ENCODE data around the gene GATA1.

The GATA1 gene

GRCh38 chrX:48790477-48790876, 4.1 kb downstream of the GATA1 start:
- TF ChIP-seq CTCF (IDR thresholded peaks at IDR 0.05) (no peak), ZFX (IDR thresholded peaks at IDR 0.05; ENCODE audit: borderline replicate concordance) (no peak)
- H3K27ac ChIP-seq = no peak overlapping the region

- TF ChIP-seq ZFX (IDR thresholded peaks at IDR 0.05; ENCODE audit: borderline replicate concordance) (no peak), CTCF (IDR thresholded peaks at IDR 0.05) (no peak)
- no peak overlapping the region for H3K27ac ChIP-seq
Observed at GRCh38 chrX:48791063-48791820, 4.9 kb downstream of the GATA1 start.

GRCh38 chrX:48792219-48792618, 5.8 kb downstream of the GATA1 start:
- H3K27ac ChIP-seq = no peak overlapping the region
- TF ChIP-seq CTCF (IDR thresholded peaks at IDR 0.05) (no peak), ZFX (IDR thresholded peaks at IDR 0.05; ENCODE audit: borderline replicate concordance) (no peak)

GRCh38 chrX:48793935-48794334, 7.5 kb downstream of the GATA1 start:
- no peak overlapping the region for H3K27ac ChIP-seq
- no peak for TF ChIP-seq ZFX (IDR thresholded peaks at IDR 0.05; ENCODE audit: borderline replicate concordance)
- no peak for TF ChIP-seq CTCF (IDR thresholded peaks at IDR 0.05)

GRCh38 chrX:48794340-48794910, 8.0 kb downstream of the GATA1 start:
- H3K27ac ChIP-seq = no peak overlapping the region
- TF ChIP-seq CTCF (IDR thresholded peaks at IDR 0.05) (no peak), ZFX (IDR thresholded peaks at IDR 0.05; ENCODE audit: borderline replicate concordance) (no peak)

GRCh38 chrX:48794911-48795515, 8.6 kb downstream of the GATA1 start:
- TF ChIP-seq ZFX (IDR thresholded peaks at IDR 0.05; ENCODE audit: borderline replicate concordance) (no peak), CTCF (IDR thresholded peaks at IDR 0.05) (no peak)
- H3K27ac ChIP-seq = no peak overlapping the region

GRCh38 chrX:48798318-48798717, 11.9 kb downstream of the GATA1 start:
- H3K27ac ChIP-seq = no peak overlapping the region
- TF ChIP-seq CTCF (IDR thresholded peaks at IDR 0.05) (no peak), ZFX (IDR thresholded peaks at IDR 0.05; ENCODE audit: borderline replicate concordance) (no peak)
